ENCODE measurements around the gene MICU1. TPM values are rescaled to one million over a fixed set of nuclear protein-coding genes. Genes with fewer than 3 reads are reported as not detected.

Gene MICU1
- total and polyA plus RNA-seq, 2 of the 13 experiments (the other 11 are each of a cell fraction or from before 2014, with no cell fraction given), result 32.5 to 56.1 TPM

- peak; percentile 78 for TF ChIP-seq TBX2 (CRISPR knock-in tag; IDR thresholded peaks at IDR 0.05; ENCODE audit: borderline replicate concordance)
- TF ChIP-seq ZNF766 (CRISPR knock-in tag; IDR thresholded peaks at IDR 0.05; ENCODE audit: borderline replicate concordance), result peak; percentile 53; the same call in 1 of the 2 replicates
- peak; percentile 81 for TF ChIP-seq HDAC2 (CRISPR knock-in tag; IDR thresholded peaks at IDR 0.05)
- TF ChIP-seq ZBTB7B (CRISPR knock-in tag; IDR thresholded peaks at IDR 0.05), result no peak
- no peak for TF ChIP-seq RNF2 (conservative IDR thresholded peaks at IDR 0.05; ENCODE audit: low read depth)
- no peak for TF ChIP-seq ZNF570 (CRISPR knock-in tag; IDR thresholded peaks at IDR 0.05; ENCODE audit: borderline replicate concordance)
- TF ChIP-seq AHDC1 (CRISPR knock-in tag; IDR thresholded peaks at IDR 0.05; ENCODE audit: borderline replicate concordance), result no peak; the same call in 1 of the 2 replicates
- TF ChIP-seq ZFP36 (IDR thresholded peaks at IDR 0.05; ENCODE audit: borderline replicate concordance, low read depth, low read length, partially characterized antibody), result no peak
- no peak for TF ChIP-seq NCOR1 (IDR thresholded peaks at IDR 0.05; ENCODE audit: borderline replicate concordance, low read length)
- TF ChIP-seq EP300 (IDR thresholded peaks at IDR 0.05; ENCODE audit: low read depth in 2 of 2, low read length in 2 of 2), result peak in 1 of 2 experiments; percentile 32; a peak in 1 of 4 replicates
- TF ChIP-seq EP300 (CRISPR knock-in tag; IDR thresholded peaks at IDR 0.05; ENCODE audit: borderline replicate concordance), result peak; percentile 16; the same call in 1 of the 2 replicates
- no peak for TF ChIP-seq ZNF512 (CRISPR knock-in tag; IDR thresholded peaks at IDR 0.05)
- no peak for TF ChIP-seq ZNF337 (CRISPR knock-in tag; IDR thresholded peaks at IDR 0.05; ENCODE audit: borderline replicate concordance, low read depth)
- no peak for TF ChIP-seq THYN1 (CRISPR knock-in tag; IDR thresholded peaks at IDR 0.05; ENCODE audit: borderline replicate concordance, low read depth)
- no peak for TF ChIP-seq ZFP36L1 (CRISPR knock-in tag; IDR thresholded peaks at IDR 0.05)
- no peak for TF ChIP-seq ESRRA (CRISPR knock-in tag; IDR thresholded peaks at IDR 0.05; ENCODE audit: low read depth)
- peak; percentile 66 for TF ChIP-seq FOSL2 (CRISPR knock-in tag; IDR thresholded peaks at IDR 0.05)
- no peak for TF ChIP-seq HHEX (CRISPR knock-in tag; IDR thresholded peaks at IDR 0.05)
- TF ChIP-seq SSRP1 (CRISPR knock-in tag; IDR thresholded peaks at IDR 0.05), result no peak
- no peak for TF ChIP-seq BCLAF1 (IDR thresholded peaks at IDR 0.05)
Observed at GRCh38 chr10:72625608-72626443, at the start of gene MICU1 (continued).

Measured in HepG2 (cell line).